ENCODE data around the gene DTNB.

The DTNB gene

GRCh38 chr2:25493207-25493606 is 180.2 kb downstream of the DTNB start:
- DNase-seq: no peak

- no peak for DNase-seq
Measured at GRCh38 chr2:25492726-25493125, 180.7 kb downstream of the DTNB start.

GRCh38 chr2:25491966-25492532 is 181.3 kb downstream of the DTNB start:
- no peak for DNase-seq

GRCh38 chr2:25491003-25491696 is 182.2 kb downstream of the DTNB start:
- no peak for DNase-seq

- no peak for DNase-seq
Measured at GRCh38 chr2:25490217-25490616, 183.2 kb downstream of the DTNB start.

GRCh38 chr2:25489631-25490030 is 183.7 kb downstream of the DTNB start:
- no peak for DNase-seq

- DNase-seq: no peak
Measured at GRCh38 chr2:25483607-25484266, 189.6 kb downstream of the DTNB start.

GRCh38 chr2:25482341-25482740 is 191.0 kb downstream of the DTNB start:
- no peak for DNase-seq

- no peak for DNase-seq
Measured at GRCh38 chr2:25481381-25482300, 191.7 kb downstream of the DTNB start.

- DNase-seq: no peak
Measured at GRCh38 chr2:25480561-25480960, 192.8 kb downstream of the DTNB start.

- DNase-seq: no peak
Measured at GRCh38 chr2:25479761-25480160, 193.6 kb downstream of the DTNB start.

GRCh38 chr2:25478736-25479135 is 194.6 kb downstream of the DTNB start:
- no peak for DNase-seq

- peak; percentile 58 for DNase-seq
Measured at GRCh38 chr2:25473758-25474340, 199.5 kb downstream of the DTNB start.

- no peak for DNase-seq
Measured at GRCh38 chr2:25473131-25473530, 200.2 kb downstream of the DTNB start.

GRCh38 chr2:25470806-25471205 is 202.6 kb downstream of the DTNB start:
- DNase-seq: no peak

GRCh38 chr2:25467743-25468142 is 205.6 kb downstream of the DTNB start:
- DNase-seq: no peak

- no peak for DNase-seq
Measured at GRCh38 chr2:25462021-25462420, 211.4 kb downstream of the DTNB start.

GRCh38 chr2:25460261-25460905 is 213.0 kb downstream of the DTNB start:
- no peak for DNase-seq

- no peak for DNase-seq
Measured at GRCh38 chr2:25454824-25455611, 218.4 kb downstream of the DTNB start.

GRCh38 chr2:25453199-25453905 is 220.0 kb downstream of the DTNB start:
- DNase-seq: no peak

- DNase-seq: no peak
Measured at GRCh38 chr2:25448808-25449207, 224.6 kb downstream of the DTNB start.

All from NCI-H1436 (cell line).